Stimulated activated CD8-positive, alpha-beta memory T cell treated with anti-CD3 and anti-CD28 coated beads, Interleukin-7, amount 100 ng/mL, for 1 hour (primary cell): ENCODE data around the gene NFATC2IP.

Experiments
- DNase-seq, 2 donors: peaks; one replicate each; pipeline ENCODE4 v3.0.0-alpha.2; 2020; ENCODE audit warnings: low read depth in 2 of 2

The NFATC2IP gene

DNA sequence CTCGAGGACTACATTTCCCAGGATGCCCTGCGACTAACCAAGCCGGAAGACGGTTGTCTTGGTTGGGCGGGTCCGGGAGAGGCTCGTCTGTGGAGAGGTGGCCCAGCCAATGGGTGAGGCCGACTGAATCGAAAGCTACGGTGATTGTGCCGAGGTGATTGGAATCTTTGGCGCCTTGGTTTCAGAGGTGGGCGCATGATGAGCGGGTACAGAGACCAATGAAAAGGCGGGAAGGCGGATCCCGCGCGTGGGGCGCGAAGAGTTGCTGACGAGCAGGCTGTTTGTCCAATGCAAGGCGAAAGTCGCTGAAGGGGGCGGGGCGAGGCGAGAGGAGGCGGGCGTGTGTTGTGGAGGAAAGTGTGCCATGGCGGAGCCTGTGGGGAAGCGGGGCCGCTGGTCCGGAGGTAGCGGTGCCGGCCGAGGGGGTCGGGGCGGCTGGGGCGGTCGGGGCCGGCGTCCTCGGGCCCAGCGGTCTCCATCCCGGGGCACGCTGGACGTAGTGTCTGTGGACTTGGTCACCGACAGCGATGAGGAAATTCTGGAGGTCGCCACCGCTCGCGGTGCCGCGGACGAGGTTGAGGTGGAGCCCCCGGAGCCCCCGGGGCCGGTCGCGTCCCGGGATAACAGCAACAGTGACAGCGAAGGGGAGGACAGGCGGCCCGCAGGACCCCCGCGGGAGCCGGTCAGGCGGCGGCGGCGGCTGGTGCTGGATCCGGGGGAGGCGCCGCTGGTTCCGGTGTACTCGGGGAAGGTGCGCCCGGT is at the start of gene NFATC2IP:
Gene NFATC2IP (plus strand): TSS at position 290 of the 762 bp plus-strand sequence. CDS start 75 bp downstream, at position 365.
- peak; percentile 98 to 100 for DNase-seq

DNA sequence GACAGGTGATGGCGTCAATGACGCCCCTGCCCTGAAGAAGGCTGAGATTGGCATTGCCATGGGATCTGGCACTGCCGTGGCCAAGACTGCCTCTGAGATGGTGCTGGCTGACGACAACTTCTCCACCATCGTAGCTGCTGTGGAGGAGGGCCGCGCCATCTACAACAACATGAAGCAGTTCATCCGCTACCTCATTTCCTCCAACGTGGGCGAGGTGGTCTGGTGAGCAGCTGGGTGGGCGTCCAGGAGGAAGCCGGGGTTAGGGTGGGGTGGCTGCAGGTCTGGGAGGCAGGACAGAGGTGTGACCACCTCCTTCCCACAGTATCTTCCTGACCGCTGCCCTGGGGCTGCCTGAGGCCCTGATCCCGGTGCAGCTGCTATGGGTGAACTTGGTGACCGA is 48.9 kb upstream of the NFATC2IP start:
- no peak for DNase-seq

DNA sequence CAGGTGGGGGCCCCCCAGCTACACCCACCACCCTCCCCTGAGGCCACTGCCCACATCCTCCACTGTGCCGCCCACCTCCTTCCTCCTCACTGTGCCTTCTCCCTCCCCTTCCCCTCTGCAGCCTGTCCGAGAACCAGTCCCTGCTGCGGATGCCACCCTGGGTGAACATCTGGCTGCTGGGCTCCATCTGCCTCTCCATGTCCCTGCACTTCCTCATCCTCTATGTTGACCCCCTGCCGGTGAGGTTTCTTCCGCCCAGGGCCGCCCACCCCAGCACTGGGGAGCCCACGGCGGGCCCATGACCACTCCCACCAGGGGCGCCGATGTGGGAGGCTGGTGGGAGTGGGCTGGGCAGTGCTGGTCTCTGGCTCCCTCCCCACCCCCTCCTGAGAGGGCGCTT is 47.8 kb upstream of the NFATC2IP start:
- no peak for DNase-seq

DNA sequence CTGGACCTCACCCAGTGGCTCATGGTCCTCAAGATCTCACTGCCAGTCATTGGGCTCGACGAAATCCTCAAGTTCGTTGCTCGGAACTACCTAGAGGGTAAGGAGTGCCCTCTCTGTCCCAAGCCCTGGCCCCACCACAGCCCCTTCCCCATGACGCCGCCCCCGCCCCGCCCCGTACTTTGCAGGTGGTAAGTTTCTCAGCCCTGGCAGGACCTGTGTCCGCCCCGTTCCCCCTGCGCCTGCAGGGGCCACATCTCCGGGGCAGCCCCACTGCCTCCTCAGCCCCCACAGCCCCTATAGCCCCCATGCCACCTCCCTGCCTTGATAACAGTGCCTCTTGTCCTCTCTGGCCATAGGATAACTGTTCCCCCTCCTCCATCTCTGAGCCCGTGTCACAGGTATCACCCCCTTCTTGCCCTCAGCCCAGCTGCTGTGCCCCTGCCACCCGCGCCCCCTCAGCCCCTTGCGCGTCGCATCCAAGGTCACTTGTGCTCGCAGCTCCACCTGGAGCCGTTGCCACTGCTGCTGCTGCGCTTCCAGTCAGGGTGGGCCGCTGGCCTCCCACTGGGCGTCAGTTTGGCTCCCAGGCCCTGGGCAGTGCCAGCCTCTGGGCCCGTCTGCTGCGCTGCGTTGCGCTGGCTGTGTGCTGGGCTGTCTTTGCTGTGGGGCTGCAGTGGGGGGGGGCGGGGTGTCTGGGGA is 47.2 kb upstream of the NFATC2IP start:
- DNase-seq: no peak

DNA sequence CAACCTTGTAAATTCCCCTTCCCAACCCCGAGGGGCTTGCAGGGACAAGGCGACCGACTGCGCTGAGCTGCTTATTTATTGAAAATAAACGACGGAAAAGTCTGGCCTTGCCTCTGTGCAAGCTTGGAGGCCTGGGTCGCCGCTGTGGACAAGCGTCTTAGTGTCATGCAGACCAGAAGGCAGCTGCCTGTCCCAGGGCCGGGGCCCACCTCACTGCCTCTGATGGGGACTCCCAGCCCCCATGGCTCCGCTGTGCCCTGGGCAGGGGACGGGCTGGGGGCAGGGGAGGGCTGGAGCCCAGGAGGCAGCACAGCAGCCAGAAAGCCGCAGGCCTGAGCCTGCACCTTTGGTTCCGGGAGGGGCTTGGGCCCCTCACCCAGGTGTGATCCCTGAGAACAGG is 46.4 kb upstream of the NFATC2IP start:
- no peak for DNase-seq

DNA sequence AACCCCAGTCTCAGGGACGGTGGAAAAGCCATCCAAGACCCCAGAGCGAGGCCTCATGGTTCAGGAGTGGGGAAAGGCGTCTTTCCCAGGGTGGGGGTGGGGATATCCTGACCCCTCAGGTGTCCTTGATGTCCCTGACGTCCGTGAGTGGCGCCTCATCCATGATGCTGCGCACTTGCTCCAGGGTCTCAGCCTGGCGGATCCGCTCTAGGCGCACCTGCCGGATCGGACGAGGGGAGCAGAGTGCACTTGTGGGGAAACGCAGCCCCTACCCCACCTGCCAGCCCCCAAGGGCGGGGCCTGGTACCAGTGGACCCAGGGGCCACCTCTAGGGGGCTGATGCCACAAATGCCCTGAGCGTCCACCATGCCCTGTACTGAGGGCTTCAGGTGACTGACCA is 45.9 kb upstream of the NFATC2IP start:
- DNase-seq: no peak

DNA sequence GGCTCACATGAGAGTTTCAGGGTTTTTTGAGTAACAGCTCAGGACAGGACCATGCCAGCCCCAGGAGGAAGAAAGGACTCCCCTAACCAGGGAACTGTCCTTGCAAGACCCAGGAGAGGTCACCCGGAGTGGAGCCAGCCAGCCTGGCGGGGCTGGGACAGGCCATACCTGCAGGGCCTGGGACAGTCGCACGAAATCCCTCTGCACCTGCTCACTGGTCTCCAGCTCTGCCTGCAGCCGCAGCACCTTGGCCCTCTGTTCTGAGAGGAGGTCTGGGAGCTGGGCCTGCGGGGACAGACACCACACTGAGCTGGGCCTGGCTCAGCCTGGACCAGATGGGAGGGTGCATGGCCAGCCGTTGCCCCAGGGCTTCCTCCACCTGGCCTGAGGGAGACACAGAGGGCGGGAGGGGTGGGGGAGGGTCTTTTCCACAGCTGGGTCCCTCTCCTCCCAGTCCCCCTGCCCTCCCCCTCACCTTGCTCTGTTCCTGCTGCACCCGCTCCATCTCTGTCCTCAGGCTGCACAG is 45.4 kb upstream of the NFATC2IP start:
- DNase-seq: no peak

DNA sequence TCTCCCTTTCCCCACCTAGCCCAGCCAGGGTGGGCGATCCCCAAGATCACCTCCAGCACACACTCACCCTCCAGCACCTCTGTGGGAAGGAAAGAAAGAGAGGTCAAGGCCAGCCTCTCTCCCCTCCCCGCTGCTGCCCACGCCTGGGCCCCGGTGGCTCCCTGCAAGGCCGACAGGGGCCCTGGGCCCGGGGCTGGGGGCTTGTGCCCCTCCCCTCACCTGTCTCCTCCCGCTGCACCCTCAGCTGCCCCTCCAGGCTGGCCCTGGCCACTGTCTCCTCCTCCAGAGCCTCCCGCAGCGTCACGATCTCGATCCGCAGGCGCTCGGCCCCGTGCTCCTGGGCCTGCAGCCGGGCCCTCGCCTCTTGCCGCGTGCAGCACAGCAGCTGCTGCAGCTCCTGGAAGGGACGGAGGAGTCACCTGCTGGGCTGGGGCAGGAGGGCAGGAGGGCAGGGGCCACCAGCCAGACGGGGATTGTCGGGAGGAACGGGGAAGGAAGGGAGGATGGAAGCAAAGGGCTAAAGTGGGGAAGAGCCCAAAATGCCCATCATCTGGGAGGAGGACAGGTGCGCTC is 44.9 kb upstream of the NFATC2IP start:
- DNase-seq: no peak

DNA sequence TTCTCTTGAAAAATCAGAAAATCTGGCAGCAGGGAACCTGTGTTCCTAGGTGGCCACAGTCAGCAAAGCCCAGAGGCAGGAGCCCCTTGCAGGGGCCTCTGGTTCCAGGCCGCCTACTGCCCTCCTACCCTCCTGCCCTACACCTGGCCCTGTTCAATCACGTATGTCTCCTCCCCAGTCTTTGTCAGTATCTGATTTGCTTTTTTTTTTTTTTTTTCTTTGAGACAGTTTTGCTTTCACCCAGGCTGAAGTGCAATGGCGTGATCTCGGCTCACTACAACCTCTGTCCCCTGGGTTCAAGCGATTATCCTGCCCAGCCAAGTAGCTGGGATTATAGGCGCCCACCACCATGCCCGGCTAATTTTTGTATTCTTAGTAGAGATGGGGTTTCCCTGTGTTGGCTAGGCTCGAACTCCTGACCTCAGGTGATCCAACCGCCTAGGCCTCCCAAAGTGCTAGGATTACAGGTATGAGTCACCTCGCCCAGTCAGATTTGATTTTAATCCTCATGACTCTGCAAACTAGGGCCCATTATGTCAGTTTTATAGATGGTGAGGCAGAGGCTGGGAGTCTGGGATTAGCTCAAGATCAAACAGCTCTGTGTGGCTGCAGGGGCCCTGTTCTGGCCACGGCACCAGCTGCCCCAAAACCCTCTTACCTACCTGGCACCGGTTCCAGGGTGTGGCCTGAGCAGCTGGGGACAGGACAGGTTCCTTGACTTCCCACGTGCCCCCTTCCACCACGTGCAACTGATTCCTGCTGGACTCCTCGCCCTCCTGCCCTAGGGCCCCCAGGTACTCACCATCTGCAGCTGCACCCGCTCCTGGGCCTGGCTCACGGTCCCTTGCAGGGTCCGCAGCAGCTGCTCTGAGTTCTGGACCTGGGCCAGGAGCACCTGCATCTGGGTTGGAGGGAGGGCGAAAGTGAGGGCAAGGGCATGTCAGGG is 40.4 kb upstream of the NFATC2IP start:
- no peak for DNase-seq

DNA sequence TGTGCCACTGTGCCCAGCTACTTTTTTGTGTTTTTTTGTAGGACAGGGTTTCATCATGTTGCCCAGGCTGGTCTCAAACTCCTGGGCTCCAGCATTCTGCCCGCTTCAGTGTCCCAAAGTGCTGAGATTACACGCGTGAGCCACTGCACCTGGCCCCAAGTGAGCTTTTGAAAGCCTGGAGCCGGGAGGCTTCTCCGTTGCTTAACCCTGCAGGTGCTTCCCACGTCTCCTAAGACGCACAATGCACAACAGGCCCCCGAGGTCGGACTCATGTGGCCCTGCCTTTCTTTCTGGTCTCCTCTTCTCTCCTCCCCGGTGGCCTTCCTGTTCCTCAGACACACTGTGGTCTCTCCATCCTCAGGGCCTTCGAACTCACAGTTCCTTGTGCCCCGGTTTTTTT is 38.2 kb upstream of the NFATC2IP start:
- no peak for DNase-seq

DNA sequence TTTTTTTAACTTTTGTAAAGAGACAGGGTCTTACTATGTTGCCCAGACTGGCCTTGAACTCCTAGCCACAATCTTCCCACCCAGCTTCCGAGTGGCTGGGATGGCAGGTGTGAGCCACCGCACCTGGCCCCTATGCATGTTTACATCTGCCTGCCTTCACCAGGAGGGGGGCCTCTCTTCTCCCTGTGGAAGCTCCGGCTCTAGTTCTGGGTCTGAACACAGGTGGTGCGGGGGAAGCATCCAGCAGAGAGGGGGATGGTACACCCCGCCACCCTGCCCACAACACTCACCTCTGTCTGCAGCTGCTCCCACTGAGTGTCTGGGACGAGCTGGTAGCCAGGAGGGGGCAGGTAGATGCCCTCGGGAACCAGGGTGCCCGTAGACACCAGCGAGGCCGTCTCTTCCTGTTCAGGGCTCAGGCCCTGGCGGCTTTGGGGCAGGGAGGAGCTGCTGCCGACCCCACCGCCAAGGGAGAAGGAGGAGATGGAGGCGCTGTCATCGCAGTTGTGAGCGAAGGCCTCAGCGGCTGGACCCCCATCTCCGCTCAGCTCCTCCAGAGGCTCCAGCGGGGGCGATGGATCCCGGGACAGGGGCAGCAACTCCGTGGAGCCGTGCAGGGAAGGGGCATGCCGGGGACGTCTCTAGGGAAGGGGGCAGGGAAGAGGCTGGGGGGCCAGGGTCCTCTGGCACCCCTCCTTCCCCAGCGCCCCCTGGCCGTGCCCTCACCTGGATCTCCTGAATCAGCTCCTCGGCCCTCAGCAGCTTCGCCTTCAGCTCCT is 36.6 kb upstream of the NFATC2IP start:
- DNase-seq: no peak

DNA sequence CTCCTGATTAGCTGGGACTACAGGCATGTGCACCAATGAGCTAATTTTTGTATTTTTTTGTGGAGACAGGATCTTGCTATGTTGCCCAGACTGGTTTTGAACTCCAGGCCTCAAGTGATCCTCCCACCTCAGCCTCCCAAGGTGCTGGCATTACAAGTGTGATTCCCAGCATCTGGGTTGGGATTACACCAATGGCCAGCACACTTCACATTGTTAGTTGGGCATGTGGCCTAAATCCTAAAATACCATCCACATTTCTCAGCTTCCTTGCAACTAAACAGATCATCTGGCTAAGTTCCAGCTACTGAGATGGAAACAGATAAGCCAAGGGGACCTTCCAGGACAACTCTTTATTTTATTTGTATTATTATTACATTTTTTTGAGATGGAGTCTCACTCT is 35.6 kb upstream of the NFATC2IP start:
- DNase-seq: no peak

DNA sequence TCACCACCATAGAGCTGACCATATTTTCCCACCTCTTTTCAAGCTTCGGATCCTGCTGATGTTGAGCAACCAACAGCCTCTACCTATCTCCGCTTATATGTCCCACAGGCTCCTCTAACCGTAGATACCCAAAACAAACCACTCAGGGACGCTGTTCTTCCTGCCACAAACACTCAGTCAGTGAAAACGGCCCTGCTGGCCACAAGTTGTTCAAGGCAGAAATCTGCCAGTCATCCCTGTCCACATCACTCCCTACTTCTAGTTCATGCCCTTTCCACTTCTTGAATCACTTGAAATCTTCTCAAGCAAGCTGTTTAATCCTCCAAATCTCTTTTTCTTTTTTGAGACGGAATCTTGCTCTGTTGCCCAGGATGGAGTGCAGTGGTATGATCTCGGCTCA is 33.6 kb upstream of the NFATC2IP start:
- no peak for DNase-seq

DNA sequence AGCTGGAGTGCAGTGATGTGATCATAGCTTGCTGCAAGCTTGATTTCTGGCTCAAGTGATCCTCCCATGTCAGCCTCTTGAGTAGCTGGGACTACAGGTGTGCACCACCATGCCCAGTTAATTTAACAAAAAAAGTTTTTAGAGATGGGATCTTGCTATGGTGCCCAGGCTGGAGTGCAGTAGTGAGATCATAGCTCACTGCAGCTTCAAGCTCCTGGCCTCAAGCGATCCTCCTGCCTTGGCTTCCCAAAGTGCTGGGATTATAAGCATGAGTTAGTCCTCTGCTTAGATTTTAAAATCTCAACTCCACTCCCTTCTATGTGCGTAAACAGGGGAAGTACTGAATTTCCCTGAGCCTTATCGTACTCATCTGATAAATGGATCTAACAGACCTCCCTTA is 32.0 kb upstream of the NFATC2IP start:
- no peak for DNase-seq

DNA sequence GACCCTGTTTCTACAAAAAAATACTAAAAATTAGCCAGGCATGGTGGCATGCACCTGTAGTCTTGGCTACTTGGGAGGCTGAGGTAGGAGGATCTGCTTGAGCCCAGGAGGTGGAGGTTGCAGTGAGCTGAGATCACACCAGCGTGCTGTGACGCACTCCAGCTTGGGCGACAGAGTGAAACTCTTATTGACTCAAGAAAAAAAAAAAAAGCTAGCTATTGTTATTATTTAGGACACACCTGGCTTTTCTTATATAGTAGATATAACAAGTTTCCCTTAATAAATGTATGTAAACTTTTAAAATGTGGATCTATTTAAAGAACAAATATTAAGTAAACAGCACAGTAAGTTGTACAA is 27.5 kb upstream of the NFATC2IP start:
- DNase-seq: no peak

DNA sequence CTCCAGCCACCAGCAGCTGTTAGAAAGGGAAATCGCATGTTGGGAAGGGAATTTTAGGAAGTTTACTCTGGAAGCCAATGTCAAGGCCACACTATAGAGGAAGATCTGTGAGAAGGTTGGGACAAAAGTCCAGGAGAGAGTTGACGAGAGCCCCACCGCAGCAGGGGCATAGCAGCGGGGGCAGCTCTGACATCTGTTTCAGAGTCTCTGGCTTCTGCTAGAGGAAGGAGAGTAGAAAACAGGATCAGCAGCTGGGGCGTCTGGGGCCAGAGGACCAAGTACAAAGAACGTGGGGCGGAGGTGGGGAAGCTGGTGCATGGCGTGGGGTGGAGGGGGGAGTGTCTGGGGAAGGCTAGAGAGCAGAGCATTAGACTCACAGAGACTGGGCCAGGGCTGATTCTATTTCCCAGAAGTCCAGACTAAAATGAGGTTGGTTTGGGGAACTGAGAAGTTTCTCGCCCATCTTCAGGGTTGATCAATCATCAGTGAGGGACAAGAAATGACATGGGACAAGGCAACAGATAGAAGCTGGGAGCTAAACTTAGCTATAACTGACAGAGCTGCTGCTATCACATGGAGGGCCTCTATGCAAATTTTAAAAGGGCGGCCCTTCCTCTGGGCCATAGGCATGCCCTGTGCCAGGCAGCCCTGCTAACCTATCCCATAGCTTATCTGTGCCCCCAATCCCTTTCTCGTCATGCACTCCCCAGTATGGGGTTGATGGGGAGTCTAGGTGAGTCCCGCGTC is 26.9 kb upstream of the NFATC2IP start:
- DNase-seq: no peak

DNA sequence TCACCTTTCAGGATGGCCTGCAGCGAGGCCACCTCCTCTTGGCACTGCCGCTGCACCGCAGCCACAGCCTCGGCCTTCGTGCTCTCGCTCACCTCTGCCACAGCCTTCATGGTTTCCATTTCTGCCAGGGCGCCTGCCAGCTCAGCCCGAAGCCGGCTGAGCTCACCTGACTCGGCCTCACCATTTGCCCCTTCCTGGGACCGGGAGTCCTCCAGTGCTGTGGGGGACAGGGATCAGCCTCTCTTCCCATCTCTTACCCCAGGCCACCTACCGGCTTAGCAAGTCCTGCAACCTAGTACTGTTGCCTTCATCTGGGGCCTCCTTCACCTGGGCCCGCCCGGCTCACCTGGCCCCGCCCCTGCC is 26.4 kb upstream of the NFATC2IP start:
- no peak for DNase-seq

DNA sequence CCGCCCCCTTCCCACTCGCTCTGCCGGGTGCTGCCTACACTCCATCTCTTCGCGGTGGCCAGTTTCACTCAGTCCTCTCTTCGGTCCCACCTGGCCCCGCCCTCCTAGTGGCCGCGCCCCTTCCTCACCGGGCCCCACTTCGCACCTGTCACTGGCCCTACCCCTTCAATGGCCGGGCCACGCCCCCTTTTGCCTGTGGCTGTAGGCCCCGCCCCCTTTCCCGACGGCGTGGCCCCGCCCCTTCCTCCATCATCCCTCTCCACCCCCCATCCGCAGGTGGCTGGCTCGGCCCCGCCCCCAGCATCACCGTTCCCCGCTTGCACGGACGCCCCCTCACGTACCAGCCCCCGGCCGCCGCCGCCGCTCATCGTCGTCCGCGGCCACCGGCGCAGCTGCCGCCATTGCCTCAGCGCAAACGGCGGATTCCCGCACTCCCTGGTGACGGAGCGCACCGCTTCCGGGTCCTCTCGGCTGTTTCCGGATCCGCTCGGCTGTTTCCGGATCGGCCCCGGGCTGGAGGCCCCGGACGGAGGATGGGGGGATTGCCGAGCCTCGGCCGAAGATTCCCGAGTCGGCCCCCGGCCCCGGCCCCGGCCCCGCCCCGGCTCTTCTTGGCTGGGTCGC is 25.9 kb upstream of the NFATC2IP start, which contains the start of gene RABEP2:
Gene RABEP2 (minus strand): TSS at position 477 of the 624 bp plus-strand sequence. CDS start 75 bp downstream, at position 402.
- peak; percentile 85 to 91 for DNase-seq

DNA sequence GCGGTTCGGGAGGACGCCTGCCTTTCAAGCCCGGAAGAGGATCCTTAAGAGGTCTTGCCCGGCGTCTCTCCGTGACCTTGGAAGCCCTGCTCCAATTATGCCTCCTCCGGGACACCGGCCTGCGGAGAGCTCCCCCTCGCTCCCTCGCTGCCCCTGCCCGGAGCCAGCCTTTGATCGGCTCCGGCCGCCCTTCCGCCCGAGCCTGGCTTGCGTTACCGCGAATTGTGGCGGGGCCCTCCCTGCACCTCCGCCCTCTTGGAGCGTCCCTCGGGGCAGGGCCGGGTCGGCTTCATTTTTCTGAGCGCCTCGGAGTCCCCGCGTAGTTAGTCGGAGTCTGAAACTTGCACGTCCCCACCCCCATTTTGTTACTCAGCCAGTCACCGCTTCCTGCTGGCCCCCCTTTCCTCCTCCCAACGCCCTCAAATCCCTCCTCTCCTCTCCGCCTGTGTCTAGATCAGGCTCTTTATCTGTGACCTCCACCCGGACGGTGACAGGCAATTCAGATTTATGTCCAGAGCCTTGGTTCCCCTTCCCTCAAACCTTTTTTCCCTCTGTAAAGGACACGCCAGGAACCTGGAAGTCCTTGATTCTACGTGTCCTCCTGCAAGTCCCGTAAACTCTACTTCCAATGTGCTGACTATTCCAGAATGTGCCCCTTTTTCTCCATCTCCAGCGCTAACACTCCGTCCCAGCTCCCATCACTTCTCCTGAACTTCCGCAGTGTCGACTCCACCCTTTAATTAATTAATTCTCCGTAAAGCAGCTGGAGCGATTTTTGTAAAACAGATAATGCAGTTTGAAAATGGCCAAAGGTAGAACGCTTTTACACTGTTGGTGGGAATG is 25.1 kb upstream of the NFATC2IP start:
- DNase-seq: peak; percentile 51
